ENCODE data around the gene DEFB131B. TPM values are rescaled to one million over a fixed set of nuclear protein-coding genes. Genes with fewer than 3 reads are reported as not detected.
"Not testable (repeated sequence)": the region's sequence is repeated elsewhere in the genome, so short reads cannot be mapped to it uniquely, and the experiment has no call there.

The DEFB131B gene
- total and polyA plus RNA-seq, 9 of the 15 experiments (the other 6 are each of a cell fraction or from before 2014, with no cell fraction given): not detected

DNA sequence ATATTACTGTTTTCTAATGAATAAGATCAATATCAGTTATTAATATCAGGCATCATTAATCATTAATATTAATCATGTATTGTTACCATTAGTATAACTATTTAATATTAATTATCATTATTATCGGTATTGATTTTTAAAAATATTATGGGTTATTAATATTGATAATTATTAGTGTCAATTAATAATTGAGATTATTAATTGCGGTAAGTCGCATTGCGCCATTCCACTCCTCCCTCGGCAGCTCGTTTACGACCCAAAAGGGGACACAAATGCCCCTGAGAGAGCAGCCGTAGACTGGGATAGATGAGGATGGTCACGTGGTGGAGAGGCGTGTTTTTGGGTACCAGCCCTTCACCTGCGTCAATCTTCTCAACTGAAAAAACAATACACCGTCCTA, 7.6 kb downstream of the DEFB131B start:
- POLR2A ChIA-PET; BruUV-seq (replicated peaks); H3K4me2 ChIP-seq (ENCODE audit: insufficient read depth, low read length); DNase-seq (ENCODE audit: extremely low read depth in 1 of 4, low spot score in 3 of 4); H3K4me3 ChIP-seq; FAIRE-seq; intact Hi-C loops (cut with micrococcal nuclease); H3K9me1 ChIP-seq (ENCODE audit: control insufficient read depth, insufficient read depth, low read length); H3K79me2 ChIP-seq (ENCODE audit: control insufficient read depth, insufficient read depth, low read length); H3K9ac ChIP-seq (ENCODE audit: insufficient read depth in 1 of 2, low read depth in 2 of 2, low read length in 2 of 2); H4K20me1 ChIP-seq (replicated peaks; ENCODE audit: control insufficient read depth, insufficient read depth, low read length); in situ Hi-C loops (cut with MboI); H3K27ac ChIP-seq (ENCODE audit: extremely low read depth, low read depth, low read length); H3K36me3 ChIP-seq (ENCODE audit: control insufficient read depth, insufficient read depth, low read length); H2AFZ ChIP-seq (ENCODE audit: low read depth, low read length); ATAC-seq; H3K4me1 ChIP-seq (replicated peaks in 1 of 2; ENCODE audit: control insufficient read depth in 2 of 2, insufficient read depth in 2 of 2, low read length in 2 of 2); CTCF ChIA-PET (ENCODE audit: low intra/inter-chr PET ratio); H3K9me3 ChIP-seq (replicated peaks; ENCODE audit: control insufficient read depth, insufficient read depth, low read depth, low read length); H3K27me3 ChIP-seq (ENCODE audit: control insufficient read depth in 2 of 2, insufficient read depth in 2 of 2, low read length in 2 of 2): not testable (repeated sequence)
- WGBS (ENCODE audit: insufficient coverage, low coverage, missing lambda C conversion rate): 79% methylated on average over 12 of the region's 12 CpGs
- peak; percentile 93 for TF ChIP-seq DACH1 (IDR thresholded peaks at IDR 0.05; ENCODE audit: partially characterized antibody)
- TF ChIP-seq, protein P1, sequence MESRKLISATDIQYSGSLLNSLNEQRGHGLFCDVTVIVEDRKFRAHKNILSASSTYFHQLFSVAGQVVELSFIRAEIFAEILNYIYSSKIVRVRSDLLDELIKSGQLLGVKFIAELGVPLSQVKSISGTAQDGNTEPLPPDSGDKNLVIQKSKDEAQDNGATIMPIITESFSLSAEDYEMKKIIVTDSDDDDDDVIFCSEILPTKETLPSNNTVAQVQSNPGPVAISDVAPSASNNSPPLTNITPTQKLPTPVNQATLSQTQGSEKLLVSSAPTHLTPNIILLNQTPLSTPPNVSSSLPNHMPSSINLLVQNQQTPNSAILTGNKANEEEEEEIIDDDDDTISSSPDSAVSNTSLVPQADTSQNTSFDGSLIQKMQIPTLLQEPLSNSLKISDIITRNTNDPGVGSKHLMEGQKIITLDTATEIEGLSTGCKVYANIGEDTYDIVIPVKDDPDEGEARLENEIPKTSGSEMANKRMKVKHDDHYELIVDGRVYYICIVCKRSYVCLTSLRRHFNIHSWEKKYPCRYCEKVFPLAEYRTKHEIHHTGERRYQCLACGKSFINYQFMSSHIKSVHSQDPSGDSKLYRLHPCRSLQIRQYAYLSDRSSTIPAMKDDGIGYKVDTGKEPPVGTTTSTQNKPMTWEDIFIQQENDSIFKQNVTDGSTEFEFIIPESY (CRISPR knock-in tag; IDR thresholded peaks at IDR 0.05): peak; percentile 53; the same call in 1 of the 2 replicates
- TF ChIP-seq, protein P2, sequence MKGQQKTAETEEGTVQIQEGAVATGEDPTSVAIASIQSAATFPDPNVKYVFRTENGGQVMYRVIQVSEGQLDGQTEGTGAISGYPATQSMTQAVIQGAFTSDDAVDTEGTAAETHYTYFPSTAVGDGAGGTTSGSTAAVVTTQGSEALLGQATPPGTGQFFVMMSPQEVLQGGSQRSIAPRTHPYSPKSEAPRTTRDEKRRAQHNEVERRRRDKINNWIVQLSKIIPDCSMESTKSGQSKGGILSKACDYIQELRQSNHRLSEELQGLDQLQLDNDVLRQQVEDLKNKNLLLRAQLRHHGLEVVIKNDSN (CRISPR knock-in tag; IDR thresholded peaks at IDR 0.05): peak; percentile 37; the same call in 1 of the 2 replicates
- TF ChIP-seq, protein P3, sequence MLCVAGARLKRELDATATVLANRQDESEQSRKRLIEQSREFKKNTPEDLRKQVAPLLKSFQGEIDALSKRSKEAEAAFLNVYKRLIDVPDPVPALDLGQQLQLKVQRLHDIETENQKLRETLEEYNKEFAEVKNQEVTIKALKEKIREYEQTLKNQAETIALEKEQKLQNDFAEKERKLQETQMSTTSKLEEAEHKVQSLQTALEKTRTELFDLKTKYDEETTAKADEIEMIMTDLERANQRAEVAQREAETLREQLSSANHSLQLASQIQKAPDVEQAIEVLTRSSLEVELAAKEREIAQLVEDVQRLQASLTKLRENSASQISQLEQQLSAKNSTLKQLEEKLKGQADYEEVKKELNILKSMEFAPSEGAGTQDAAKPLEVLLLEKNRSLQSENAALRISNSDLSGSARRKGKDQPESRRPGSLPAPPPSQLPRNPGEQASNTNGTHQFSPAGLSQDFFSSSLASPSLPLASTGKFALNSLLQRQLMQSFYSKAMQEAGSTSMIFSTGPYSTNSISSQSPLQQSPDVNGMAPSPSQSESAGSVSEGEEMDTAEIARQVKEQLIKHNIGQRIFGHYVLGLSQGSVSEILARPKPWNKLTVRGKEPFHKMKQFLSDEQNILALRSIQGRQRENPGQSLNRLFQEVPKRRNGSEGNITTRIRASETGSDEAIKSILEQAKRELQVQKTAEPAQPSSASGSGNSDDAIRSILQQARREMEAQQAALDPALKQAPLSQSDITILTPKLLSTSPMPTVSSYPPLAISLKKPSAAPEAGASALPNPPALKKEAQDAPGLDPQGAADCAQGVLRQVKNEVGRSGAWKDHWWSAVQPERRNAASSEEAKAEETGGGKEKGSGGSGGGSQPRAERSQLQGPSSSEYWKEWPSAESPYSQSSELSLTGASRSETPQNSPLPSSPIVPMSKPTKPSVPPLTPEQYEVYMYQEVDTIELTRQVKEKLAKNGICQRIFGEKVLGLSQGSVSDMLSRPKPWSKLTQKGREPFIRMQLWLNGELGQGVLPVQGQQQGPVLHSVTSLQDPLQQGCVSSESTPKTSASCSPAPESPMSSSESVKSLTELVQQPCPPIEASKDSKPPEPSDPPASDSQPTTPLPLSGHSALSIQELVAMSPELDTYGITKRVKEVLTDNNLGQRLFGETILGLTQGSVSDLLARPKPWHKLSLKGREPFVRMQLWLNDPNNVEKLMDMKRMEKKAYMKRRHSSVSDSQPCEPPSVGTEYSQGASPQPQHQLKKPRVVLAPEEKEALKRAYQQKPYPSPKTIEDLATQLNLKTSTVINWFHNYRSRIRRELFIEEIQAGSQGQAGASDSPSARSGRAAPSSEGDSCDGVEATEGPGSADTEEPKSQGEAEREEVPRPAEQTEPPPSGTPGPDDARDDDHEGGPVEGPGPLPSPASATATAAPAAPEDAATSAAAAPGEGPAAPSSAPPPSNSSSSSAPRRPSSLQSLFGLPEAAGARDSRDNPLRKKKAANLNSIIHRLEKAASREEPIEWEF (CRISPR knock-in tag; IDR thresholded peaks at IDR 0.05): 0 out of 2 replicates have a peak, but pooled peaks have one; percentile 44

DNA sequence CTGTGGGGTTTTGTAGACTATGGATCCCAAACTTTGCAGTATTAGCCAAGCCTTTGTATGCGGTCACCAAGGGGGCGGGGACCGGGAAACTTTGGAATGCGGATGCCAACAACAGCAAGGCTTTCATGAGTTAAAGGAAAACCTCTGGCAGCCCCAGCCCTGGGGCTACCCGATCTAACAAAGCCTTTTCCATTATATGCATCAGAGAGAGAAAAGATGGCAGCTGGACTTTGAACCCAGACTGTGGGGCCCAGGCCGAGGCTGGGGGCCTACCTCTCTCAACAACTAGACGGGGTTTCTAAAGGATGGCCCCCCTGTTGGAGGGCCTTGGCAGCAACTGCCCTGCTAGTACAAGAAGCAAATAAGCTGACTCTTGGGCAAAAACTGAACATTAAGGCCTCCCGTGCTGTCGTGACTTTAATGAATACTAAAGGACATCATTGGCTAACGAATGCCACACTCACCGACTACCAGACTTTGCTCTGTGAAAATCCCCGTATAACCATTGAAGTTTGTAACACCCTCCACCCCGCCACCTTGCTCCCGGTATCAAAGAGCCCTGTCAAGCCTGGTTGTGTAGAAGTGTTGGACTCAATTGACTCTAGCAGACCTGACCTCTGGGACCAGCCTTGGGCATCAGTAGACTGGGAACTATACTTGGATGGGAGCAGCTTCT, 10.2 kb downstream of the DEFB131B start:
- intact Hi-C loops (cut with micrococcal nuclease); in situ Hi-C loops (cut with MboI); H4K20me1 ChIP-seq (replicated peaks; ENCODE audit: control insufficient read depth, insufficient read depth, low read length); H3K4me2 ChIP-seq (ENCODE audit: insufficient read depth, low read length); ATAC-seq; H3K27me3 ChIP-seq (ENCODE audit: control insufficient read depth in 2 of 2, insufficient read depth in 2 of 2, low read length in 2 of 2); POLR2A ChIA-PET; DNase-seq (ENCODE audit: extremely low read depth in 1 of 4, low spot score in 3 of 4); H3K9ac ChIP-seq (ENCODE audit: insufficient read depth in 1 of 2, low read depth in 2 of 2, low read length in 2 of 2); H3K4me1 ChIP-seq (replicated peaks in 1 of 2; ENCODE audit: control insufficient read depth in 2 of 2, insufficient read depth in 2 of 2, low read length in 2 of 2); H2AFZ ChIP-seq (ENCODE audit: low read depth, low read length); H3K4me3 ChIP-seq; CTCF ChIA-PET (ENCODE audit: low intra/inter-chr PET ratio); H3K36me3 ChIP-seq (ENCODE audit: control insufficient read depth, insufficient read depth, low read length); FAIRE-seq; H3K27ac ChIP-seq (ENCODE audit: extremely low read depth, low read depth, low read length); BruUV-seq (replicated peaks); H3K79me2 ChIP-seq (ENCODE audit: control insufficient read depth, insufficient read depth, low read length); H3K9me1 ChIP-seq (ENCODE audit: control insufficient read depth, insufficient read depth, low read length); H3K9me3 ChIP-seq (replicated peaks; ENCODE audit: control insufficient read depth, insufficient read depth, low read depth, low read length): not testable (repeated sequence)
- 37% methylated on average over 13 of the region's 14 CpGs for WGBS (ENCODE audit: insufficient coverage, low coverage, missing lambda C conversion rate)

Data from K562 (cell line).